ENCODE measurements around the gene CHN1. TPM values are rescaled to one million over a fixed set of nuclear protein-coding genes. Genes with fewer than 3 reads are reported as not detected.

The CHN1 gene
- total RNA-seq, 1 donor from 2014 or later, result 7.8 TPM

GRCh38 chr2:174785481-174785880 is 219.7 kb downstream of the CHN1 start:
- Histone ChIP-seq H3K4me1 (no peaks in the 10 kb centered on the region), H3K27me3 (no peaks in the 10 kb centered on the region), H3K36me3 (no peaks in the 10 kb centered on the region), H3K4me3 (no peak overlapping the region), H3K9me3 (no peaks in the 10 kb centered on the region), H3K27ac (no peak overlapping the region)
- intact Hi-C loops (cut with DNase I), result no loop called here
- DNase-seq (ENCODE audit: low spot score in 2 of 2), result no peak
- TF ChIP-seq CTCF (IDR thresholded peaks at IDR 0.05), result no peak

GRCh38 chr2:174784909-174785308 is 220.3 kb downstream of the CHN1 start:
- DNase-seq (ENCODE audit: low spot score in 2 of 2), result no peak
- Histone ChIP-seq H3K4me1 (no peaks in the 10 kb centered on the region), H3K36me3 (no peaks in the 10 kb centered on the region), H3K27me3 (no peaks in the 10 kb centered on the region), H3K9me3 (no peaks in the 10 kb centered on the region), H3K27ac (no peak overlapping the region), H3K4me3 (no peak overlapping the region)
- intact Hi-C loops (cut with DNase I), result no loop called here
- TF ChIP-seq CTCF (IDR thresholded peaks at IDR 0.05), result no peak

GRCh38 chr2:174784316-174784715 is 220.9 kb downstream of the CHN1 start:
- intact Hi-C loops (cut with DNase I), result no loop called here
- no peak for DNase-seq (ENCODE audit: low spot score in 2 of 2)
- no peaks in the 10 kb centered on the region for H3K27me3 ChIP-seq
- no peak overlapping the region for H3K4me3 ChIP-seq
- no peaks in the 10 kb centered on the region for H3K36me3 ChIP-seq
- TF ChIP-seq CTCF (IDR thresholded peaks at IDR 0.05), result no peak
- no peak overlapping the region for H3K27ac ChIP-seq
- no peaks in the 10 kb centered on the region for H3K4me1 ChIP-seq
- H3K9me3 ChIP-seq, result no peaks in the 10 kb centered on the region

GRCh38 chr2:174781996-174782395 is 223.2 kb downstream of the CHN1 start:
- no peak for TF ChIP-seq CTCF (IDR thresholded peaks at IDR 0.05)
- H3K4me3 ChIP-seq, result no peak overlapping the region
- intact Hi-C loops (cut with DNase I), result no loop called here

GRCh38 chr2:174781298-174781697 is 223.9 kb downstream of the CHN1 start:
- Histone ChIP-seq H3K9me3 (no peaks in the 10 kb centered on the region), H3K27ac (no peak overlapping the region), H3K4me3 (no peak overlapping the region), H3K27me3 (no peaks in the 10 kb centered on the region), H3K36me3 (no peaks in the 10 kb centered on the region), H3K4me1 (no peaks in the 10 kb centered on the region)
- intact Hi-C loops (cut with DNase I), result no loop called here
- no peak for TF ChIP-seq CTCF (IDR thresholded peaks at IDR 0.05)
- DNase-seq (ENCODE audit: low spot score in 2 of 2), result no peak

More at GRCh38 chr2:174781996-174782395, 223.2 kb downstream of the CHN1 start:
- no peak for DNase-seq (ENCODE audit: low spot score in 2 of 2)
- H3K27ac ChIP-seq, result no peak overlapping the region
- no peaks in the 10 kb centered on the region for H3K36me3 ChIP-seq
- no peaks in the 10 kb centered on the region for H3K27me3 ChIP-seq
- no peaks in the 10 kb centered on the region for H3K9me3 ChIP-seq
- no peaks in the 10 kb centered on the region for H3K4me1 ChIP-seq

- DNase-seq (ENCODE audit: low spot score in 2 of 2), result no peak
- Histone ChIP-seq H3K9me3 (no peaks in the 10 kb centered on the region), H3K27ac (no peak overlapping the region), H3K4me1 (no peaks in the 10 kb centered on the region), H3K36me3 (no peaks in the 10 kb centered on the region), H3K4me3 (no peak overlapping the region), H3K27me3 (no peaks in the 10 kb centered on the region)
- TF ChIP-seq CTCF (IDR thresholded peaks at IDR 0.05), result no peak
- intact Hi-C loops (cut with DNase I), result no loop called here
Observed at GRCh38 chr2:174780856-174781255, 224.3 kb downstream of the CHN1 start.

Measured in ascending aorta (tissue), 2 donors.